Mesenteric fat pad (tissue), 1 donor: Measurements from ENCODE around the gene OSBPL5. TPM values are rescaled to one million over a fixed set of nuclear protein-coding genes. Genes with fewer than 3 reads are reported as not detected.

Experiments
- DNase-seq: peaks from one replicate; pipeline ENCODE4 v3.0.0-alpha.2; 2020; ENCODE audit warnings: low spot score
- total RNA-seq: library from RNA; stranded (reverse); fragmentation: NEBNext Ultra II Directional; extraction: Animal tissue kit (Norgen Biotek cat#: 25700); gene quantifications from one replicate; pipeline ENCODE4 v1.2.1, GENCODE V29; 2021
- donor health status: DM: yes; HTN: yes; CAD: no.

Gene OSBPL5
- total RNA-seq, 1 donor from 2014 or later, result 41.4 TPM

GRCh38 chr11:3153291-3153861 lies 11.7 kb downstream of the OSBPL5 start:
- DNase-seq, result no peak

- DNase-seq, result no peak
These were observed 12.5 kb downstream of the OSBPL5 start for GRCh38 chr11:3152471-3153110.

- DNase-seq, result no peak
These were observed 14.4 kb downstream of the OSBPL5 start for GRCh38 chr11:3150726-3151125.

GRCh38 chr11:3149852-3150188 lies 15.3 kb downstream of the OSBPL5 start:
- DNase-seq, result no peak

GRCh38 chr11:3148990-3149851 lies 15.9 kb downstream of the OSBPL5 start:
- no peak for DNase-seq

GRCh38 chr11:3148255-3148989 lies 16.7 kb downstream of the OSBPL5 start:
- no peak for DNase-seq

- no peak for DNase-seq
These were observed 17.5 kb downstream of the OSBPL5 start for GRCh38 chr11:3147626-3148025.

- no peak for DNase-seq
These were observed 17.9 kb downstream of the OSBPL5 start for GRCh38 chr11:3147257-3147619.

GRCh38 chr11:3146612-3147256 lies 18.4 kb downstream of the OSBPL5 start:
- DNase-seq, result no peak

- DNase-seq, result no peak
These were observed 19.9 kb downstream of the OSBPL5 start for GRCh38 chr11:3145206-3145520.

GRCh38 chr11:3144296-3145205 lies 20.6 kb downstream of the OSBPL5 start:
- no peak for DNase-seq

GRCh38 chr11:3143136-3143880 lies 21.8 kb downstream of the OSBPL5 start:
- DNase-seq, result no peak

GRCh38 chr11:3140291-3140603 lies 24.9 kb downstream of the OSBPL5 start:
- no peak for DNase-seq

GRCh38 chr11:3139481-3140290 lies 25.4 kb downstream of the OSBPL5 start:
- DNase-seq, result no peak

- DNase-seq, result no peak
These were observed 26.0 kb downstream of the OSBPL5 start for GRCh38 chr11:3139086-3139440.

- no peak for DNase-seq
These were observed 26.7 kb downstream of the OSBPL5 start for GRCh38 chr11:3138178-3139085.

GRCh38 chr11:3137486-3138177 lies 27.5 kb downstream of the OSBPL5 start:
- DNase-seq, result no peak
